ENCODE measurements around the gene MZT2B. TPM values are rescaled to one million over a fixed set of nuclear protein-coding genes. Genes with fewer than 3 reads are reported as not detected.
"Not testable (repeated sequence)": the region's sequence is repeated elsewhere in the genome, so short reads cannot be mapped to it uniquely, and the experiment has no call there.

MZT2B gene
- total and polyA plus RNA-seq, 2 experiments from 2014 or later = 126 to 346 TPM

DNA sequence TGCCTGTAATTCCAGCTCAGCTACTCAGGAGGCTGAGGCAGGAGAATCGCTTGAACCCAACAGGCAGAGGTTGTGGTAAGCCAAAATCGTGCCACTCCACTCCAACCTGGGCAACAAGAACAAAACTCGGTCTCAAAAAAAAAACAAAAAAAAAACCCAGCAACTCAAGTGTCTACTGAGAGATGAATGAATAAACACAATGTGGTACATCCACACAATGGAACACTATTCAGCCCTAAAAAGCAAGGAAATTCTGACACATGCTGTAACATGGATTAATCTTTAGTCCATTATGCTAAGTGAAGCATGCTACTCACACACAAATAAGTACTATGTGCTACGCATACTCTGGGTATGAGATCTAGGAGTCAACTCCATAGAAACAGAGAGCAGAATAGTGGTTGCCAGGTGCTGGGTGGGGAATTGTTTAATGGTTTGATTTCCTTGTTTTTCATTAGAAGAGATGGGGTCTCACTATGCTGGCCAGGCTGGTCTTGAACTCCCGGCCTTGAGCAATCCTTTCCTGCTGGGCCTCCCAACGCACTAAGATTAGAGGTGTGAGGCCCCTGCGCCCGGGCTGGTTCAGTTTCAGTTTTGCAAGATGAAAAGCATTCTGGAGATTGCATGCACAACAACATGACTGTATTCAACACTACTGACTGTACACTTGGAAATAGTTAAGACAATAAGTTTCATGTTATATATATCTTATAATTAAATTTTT lies 16.6 kb upstream of the MZT2B start:
- Histone ChIP-seq H3K4me3 (no peak overlapping the region), H3K27me3 (replicated peaks; ENCODE audit: insufficient read depth) (no peaks in the 10 kb centered on the region), H3K27ac (no peak overlapping the region), H3K9ac (no peak overlapping the region), H2AFZ (no peak overlapping the region), H3K4me1 (ENCODE audit: insufficient read depth) (no peaks in the 10 kb centered on the region), H3K9me3 (ENCODE audit: low read depth) (no peaks in the 10 kb centered on the region), H3K36me3 (ENCODE audit: low read depth) (peaks cover 14% of the 10 kb centered on the region; the same call in 1 of the 2 replicates), H4K20me1 (ENCODE audit: insufficient read depth) (no peaks in the 10 kb centered on the region), H3K9me2 (ENCODE audit: insufficient read depth) (no peaks in the 10 kb centered on the region), H3F3A (ENCODE audit: insufficient read depth) (no peaks in the 10 kb centered on the region), H3K4me2 (ENCODE audit: unreplicated experiment) (no peak overlapping the region), H3K79me2 (ENCODE audit: insufficient read depth) (no peaks in the 10 kb centered on the region)
- no peak for DNase-seq
- TF ChIP-seq EZH2phosphoT487 (IDR thresholded peaks at IDR 0.05; ENCODE audit: insufficient read depth, low read depth) = no peak
- no peak for TF ChIP-seq EZH2 (IDR thresholded peaks at IDR 0.05; ENCODE audit: insufficient read depth, poor library complexity, severe bottlenecking)
- WGBS, 2 experiments (ENCODE audit: low coverage in 1 of 2, low lambda C conversion rate in 2 of 2, missing lambda C conversion rate in 2 of 2) = 95 to 98% methylated on average over 8 of the region's 8 CpGs
- in situ Hi-C loops (cut with MboI) = no loop called here

DNA sequence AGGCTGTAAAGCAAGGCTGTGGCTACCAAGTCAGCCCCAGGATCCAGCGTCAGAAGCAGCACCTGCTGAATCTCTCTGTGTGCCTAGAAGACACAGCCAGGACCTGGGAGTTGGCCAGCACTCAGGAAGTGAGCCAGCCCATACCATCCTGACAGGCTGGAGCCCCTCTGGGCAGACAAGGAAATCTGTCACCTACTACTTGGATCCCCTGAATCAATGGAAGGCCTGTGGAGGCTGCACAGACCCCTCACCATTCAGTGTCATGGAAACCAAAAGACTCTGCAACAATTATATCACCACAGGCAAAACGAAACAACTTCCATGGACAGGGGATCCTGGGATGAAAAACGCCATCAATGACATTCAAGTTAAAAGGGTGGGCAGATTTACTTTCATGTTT lies 15.5 kb upstream of the MZT2B start:
- H3K27me3 ChIP-seq (replicated peaks; ENCODE audit: insufficient read depth); H3K9me2 ChIP-seq (ENCODE audit: insufficient read depth); H3F3A ChIP-seq (ENCODE audit: insufficient read depth); H3K9ac ChIP-seq; H3K4me2 ChIP-seq (ENCODE audit: unreplicated experiment); DNase-seq; H3K79me2 ChIP-seq (ENCODE audit: insufficient read depth); H4K20me1 ChIP-seq (ENCODE audit: insufficient read depth); H2AFZ ChIP-seq; H3K4me3 ChIP-seq; H3K4me1 ChIP-seq (ENCODE audit: insufficient read depth); H3K27ac ChIP-seq; in situ Hi-C loops (cut with MboI); H3K9me3 ChIP-seq (ENCODE audit: low read depth): not testable (repeated sequence)
- WGBS, 2 experiments (ENCODE audit: low coverage in 1 of 2, low lambda C conversion rate in 2 of 2, missing lambda C conversion rate in 2 of 2) = 60 to 61% methylated on average over 3 of the region's 3 CpGs
- peaks cover 14% of the 10 kb centered on the region; the same call in 1 of the 2 replicates for H3K36me3 ChIP-seq (ENCODE audit: low read depth)

DNA sequence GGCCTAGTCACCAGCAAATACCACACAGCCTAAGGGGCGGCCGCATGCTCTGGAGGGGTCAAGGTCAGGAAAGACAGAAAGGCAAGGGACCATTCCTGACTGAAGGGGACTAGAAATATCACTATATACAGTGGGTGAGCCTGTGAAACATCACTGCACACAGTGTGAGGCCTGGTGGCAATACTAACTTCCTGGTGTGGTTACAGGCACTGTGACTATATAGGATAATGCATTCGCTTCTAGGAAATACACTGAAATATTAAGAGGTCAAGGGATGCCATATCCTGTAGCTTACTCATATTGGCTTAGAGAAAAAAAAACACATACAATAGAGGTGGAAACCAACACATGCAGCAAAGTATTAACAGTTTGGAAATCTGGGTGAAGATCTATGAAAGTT lies 12.9 kb upstream of the MZT2B start:
- H3F3A ChIP-seq (ENCODE audit: insufficient read depth); H3K4me3 ChIP-seq; H3K9me2 ChIP-seq (ENCODE audit: insufficient read depth); H2AFZ ChIP-seq; H3K79me2 ChIP-seq (ENCODE audit: insufficient read depth); in situ Hi-C loops (cut with MboI); H4K20me1 ChIP-seq (ENCODE audit: insufficient read depth); H3K4me1 ChIP-seq (ENCODE audit: insufficient read depth); H3K27me3 ChIP-seq (replicated peaks; ENCODE audit: insufficient read depth); H3K4me2 ChIP-seq (ENCODE audit: unreplicated experiment); H3K9me3 ChIP-seq (ENCODE audit: low read depth); DNase-seq; H3K9ac ChIP-seq; H3K27ac ChIP-seq: not testable (repeated sequence)
- WGBS, 2 experiments (ENCODE audit: low coverage in 1 of 2, low lambda C conversion rate in 2 of 2, missing lambda C conversion rate in 2 of 2) = 94 to 100% methylated on average over 3 of the region's 3 CpGs
- peaks cover 10% of the 10 kb centered on the region; the same call in 1 of the 2 replicates for H3K36me3 ChIP-seq (ENCODE audit: low read depth)

DNA sequence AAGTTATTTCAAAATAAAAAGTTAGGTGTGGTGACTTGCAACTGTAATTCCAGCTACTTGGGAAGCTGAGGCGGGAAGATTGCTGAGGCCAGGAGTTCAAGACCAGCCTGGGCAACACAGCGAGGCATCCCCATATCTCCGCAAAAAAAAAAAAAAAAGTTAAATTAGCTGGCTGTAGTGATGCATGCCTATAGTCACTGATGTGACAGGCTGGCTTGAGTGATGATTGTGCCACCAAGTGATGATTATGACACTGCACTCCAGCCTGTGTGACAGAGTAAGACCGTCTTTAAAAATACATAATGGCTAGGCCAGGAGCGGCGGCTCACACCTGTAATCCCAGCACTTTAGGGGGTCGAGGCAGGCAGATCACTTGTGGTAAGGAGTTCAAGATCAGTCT lies 12.2 kb upstream of the MZT2B start:
- no peak overlapping the region for H2AFZ ChIP-seq
- H3K4me2 ChIP-seq (ENCODE audit: unreplicated experiment) = no peak overlapping the region
- H4K20me1 ChIP-seq (ENCODE audit: insufficient read depth) = no peaks in the 10 kb centered on the region
- no peaks in the 10 kb centered on the region for H3K27me3 ChIP-seq (replicated peaks; ENCODE audit: insufficient read depth)
- 93 to 95% methylated on average over 7 of the region's 7 CpGs for WGBS, 2 experiments (ENCODE audit: low coverage in 1 of 2, low lambda C conversion rate in 2 of 2, missing lambda C conversion rate in 2 of 2)
- no peak overlapping the region for H3K4me3 ChIP-seq
- no peaks in the 10 kb centered on the region for H3F3A ChIP-seq (ENCODE audit: insufficient read depth)
- in situ Hi-C loops (cut with MboI) = no loop called here
- TF ChIP-seq EZH2 (IDR thresholded peaks at IDR 0.05; ENCODE audit: insufficient read depth, poor library complexity, severe bottlenecking) (no peak), EZH2phosphoT487 (IDR thresholded peaks at IDR 0.05; ENCODE audit: insufficient read depth, low read depth) (no peak)
- no peak for DNase-seq
- no peaks in the 10 kb centered on the region for H3K9me3 ChIP-seq (ENCODE audit: low read depth)
- peaks cover 6% of the 10 kb centered on the region for H3K79me2 ChIP-seq (ENCODE audit: insufficient read depth)
- H3K36me3 ChIP-seq (ENCODE audit: low read depth) = peaks cover 11% of the 10 kb centered on the region; the same call in 1 of the 2 replicates
- H3K9me2 ChIP-seq (ENCODE audit: insufficient read depth) = no peaks in the 10 kb centered on the region
- H3K4me1 ChIP-seq (ENCODE audit: insufficient read depth) = no peaks in the 10 kb centered on the region
- no peak overlapping the region for H3K9ac ChIP-seq
- no peak overlapping the region for H3K27ac ChIP-seq

DNA sequence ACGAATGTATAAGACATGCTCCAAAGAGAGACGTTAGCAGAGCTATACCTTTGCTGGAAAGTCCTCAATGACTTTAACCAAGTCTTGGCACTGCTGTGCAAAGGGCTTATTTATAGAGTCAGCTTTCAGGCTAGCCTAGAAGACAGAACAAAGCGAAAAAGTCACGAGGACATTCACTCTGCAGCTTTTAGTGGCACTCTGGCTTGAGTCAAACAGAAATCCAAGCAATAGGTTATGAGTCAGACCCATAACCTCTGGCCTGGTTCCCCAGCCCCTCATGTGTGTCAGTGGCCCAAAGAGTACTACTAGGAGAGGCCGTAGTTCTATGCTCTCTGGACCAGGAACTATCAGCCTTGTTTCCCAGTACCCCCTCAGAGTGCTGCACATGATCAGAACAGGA lies 7.2 kb upstream of the MZT2B start:
- H3F3A ChIP-seq (ENCODE audit: insufficient read depth); H3K27me3 ChIP-seq (replicated peaks; ENCODE audit: insufficient read depth); H3K9ac ChIP-seq; H4K20me1 ChIP-seq (ENCODE audit: insufficient read depth); H3K36me3 ChIP-seq (ENCODE audit: low read depth); H3K27ac ChIP-seq; H3K9me3 ChIP-seq (ENCODE audit: low read depth); H3K4me2 ChIP-seq (ENCODE audit: unreplicated experiment); H3K4me3 ChIP-seq; DNase-seq; H3K9me2 ChIP-seq (ENCODE audit: insufficient read depth); H2AFZ ChIP-seq; in situ Hi-C loops (cut with MboI); H3K4me1 ChIP-seq (ENCODE audit: insufficient read depth): not testable (repeated sequence)
- H3K79me2 ChIP-seq (ENCODE audit: insufficient read depth) = peaks cover 54% of the 10 kb centered on the region
- 72 to 76% methylated on average over 5 of the region's 5 CpGs for WGBS, 2 experiments (ENCODE audit: low coverage in 1 of 2, low lambda C conversion rate in 2 of 2, missing lambda C conversion rate in 2 of 2)

DNA sequence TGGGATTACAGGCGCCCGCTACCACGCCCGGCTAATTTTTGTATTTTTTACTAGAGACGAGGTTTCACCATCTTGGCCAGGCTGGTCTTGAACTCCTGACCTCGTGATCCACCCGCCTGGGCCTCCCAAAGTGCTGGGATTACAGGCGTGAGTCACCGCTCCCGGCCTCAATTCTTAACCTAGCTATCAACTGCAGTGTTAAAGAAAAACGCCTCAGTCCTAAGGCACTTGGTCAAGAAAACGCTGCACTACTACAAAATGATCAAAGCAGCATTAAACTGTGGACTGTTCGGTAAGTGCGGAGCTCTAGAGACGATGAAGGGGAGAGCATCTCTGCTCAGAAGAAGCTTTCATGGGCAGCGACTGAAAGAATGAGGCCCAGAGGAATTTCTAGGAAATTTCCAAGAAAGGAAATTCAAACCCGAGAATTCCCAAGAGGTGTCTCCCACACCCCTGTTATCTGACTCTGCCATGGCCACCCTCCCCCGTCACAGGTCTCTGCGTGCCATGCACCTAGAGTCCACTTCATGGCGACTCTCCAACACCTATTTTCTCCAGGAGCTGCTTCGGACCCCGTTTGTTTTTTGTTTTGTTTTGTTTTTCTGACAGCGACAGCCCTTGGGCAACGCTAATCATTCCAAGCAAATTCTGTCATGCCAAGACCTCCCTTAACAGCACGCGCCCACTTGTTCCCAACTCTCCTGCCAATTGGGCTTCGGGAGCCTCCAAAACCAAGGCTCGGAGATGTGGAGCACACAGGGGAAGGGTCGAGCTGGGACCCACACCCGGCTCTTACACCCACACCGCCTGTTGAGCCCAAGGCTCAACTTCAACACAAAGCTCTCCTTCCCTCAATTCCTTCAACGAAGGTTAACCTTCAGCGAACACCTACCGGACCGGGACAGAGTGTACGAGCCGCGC lies 1.4 kb upstream of the MZT2B start:
- H3K9me2 ChIP-seq (ENCODE audit: insufficient read depth); H3F3A ChIP-seq (ENCODE audit: insufficient read depth); H3K9me3 ChIP-seq (ENCODE audit: low read depth); H3K4me1 ChIP-seq (ENCODE audit: insufficient read depth); H3K36me3 ChIP-seq (ENCODE audit: low read depth); H4K20me1 ChIP-seq (ENCODE audit: insufficient read depth); H3K27me3 ChIP-seq (replicated peaks; ENCODE audit: insufficient read depth): not testable (repeated sequence)
- peak; percentile 36 for DNase-seq
- H3K27ac ChIP-seq = peak overlapping the region; percentile 70
- H2AFZ ChIP-seq = peak overlapping the region; percentile 88
- in situ Hi-C loops (cut with MboI) = loop anchor here (10.0 kb wide), 1 partner anchor 154 kb away; no protein-coding TSS in a partner anchor
- peak overlapping the region; percentile 91 for H3K4me2 ChIP-seq (ENCODE audit: unreplicated experiment)
- WGBS, 2 experiments (ENCODE audit: low coverage in 1 of 2, low lambda C conversion rate in 2 of 2, missing lambda C conversion rate in 2 of 2) = 20% methylated on average over 38 of the region's 38 CpGs
- H3K4me3 ChIP-seq = peak overlapping the region; percentile 85
- H3K9ac ChIP-seq = peak overlapping the region; percentile 90
- peaks cover 90% of the 10 kb centered on the region for H3K79me2 ChIP-seq (ENCODE audit: insufficient read depth)

All from GM23248 (cell line).